HL-60/S4 treated with retinoic acid at 250 ng/mL for 4 days and 3 days (cell line): ENCODE results near the gene LAMP1.
"Not testable (repeated sequence)": the region's sequence is repeated elsewhere in the genome, so short reads cannot be mapped to it uniquely, and the experiment has no call there.

Experiments
- in situ Hi-C: fragments of 300-500 bp; cut with MboI; formaldehyde crosslinking; loops from 2 replicates; pipeline ENCODE4 v1.7.0; 2022; ENCODE audit warnings: low sequenced_read_pairs

Gene LAMP1

GRCh38 chr13:113296823-113297369 lies at the start of gene LAMP1:
Gene LAMP1 (plus strand): TSS chr13:113297239. CDS start chr13:113297435, 196 bp downstream.
- in situ Hi-C loops, result no loop called here

GRCh38 chr13:113252516-113253095 lies 44.4 kb upstream of the LAMP1 start:
- in situ Hi-C loops, result no loop called here

GRCh38 chr13:113257908-113258307 lies 39.1 kb upstream of the LAMP1 start:
- in situ Hi-C loops, result not testable (repeated sequence)

GRCh38 chr13:113258321-113259054 lies 38.6 kb upstream of the LAMP1 start:
- in situ Hi-C loops, result no loop called here

GRCh38 chr13:113260996-113261395 lies 36.0 kb upstream of the LAMP1 start:
- in situ Hi-C loops, result no loop called here

- in situ Hi-C loops, result not testable (repeated sequence)
Measured at GRCh38 chr13:113263016-113263415, 34.0 kb upstream of the LAMP1 start.

GRCh38 chr13:113267642-113268405 lies 29.2 kb upstream of the LAMP1 start:
- in situ Hi-C loops, result no loop called here

GRCh38 chr13:113272031-113272430 lies 25.0 kb upstream of the LAMP1 start:
- in situ Hi-C loops, result no loop called here

GRCh38 chr13:113272701-113273181 lies 24.3 kb upstream of the LAMP1 start:
- in situ Hi-C loops, result no loop called here

GRCh38 chr13:113273321-113273720 lies 23.7 kb upstream of the LAMP1 start:
- in situ Hi-C loops, result no loop called here

- in situ Hi-C loops, result no loop called here
Measured at GRCh38 chr13:113273851-113274590, 23.0 kb upstream of the LAMP1 start.

GRCh38 chr13:113274721-113275120 lies 22.3 kb upstream of the LAMP1 start:
- in situ Hi-C loops, result no loop called here

- in situ Hi-C loops, result no loop called here
Measured at GRCh38 chr13:113275387-113275786, 21.7 kb upstream of the LAMP1 start.

GRCh38 chr13:113280126-113280525 lies 16.9 kb upstream of the LAMP1 start:
- in situ Hi-C loops, result no loop called here

GRCh38 chr13:113283904-113284303 lies 13.1 kb upstream of the LAMP1 start:
- in situ Hi-C loops, result no loop called here

GRCh38 chr13:113288880-113289279 lies 8.2 kb upstream of the LAMP1 start:
- in situ Hi-C loops, result no loop called here

GRCh38 chr13:113291129-113291528 lies 5.9 kb upstream of the LAMP1 start:
- in situ Hi-C loops, result no loop called here

GRCh38 chr13:113292021-113292862 lies 4.8 kb upstream of the LAMP1 start:
- in situ Hi-C loops, result no loop called here

GRCh38 chr13:113293686-113294085 lies 3.4 kb upstream of the LAMP1 start:
- in situ Hi-C loops, result no loop called here

- in situ Hi-C loops, result no loop called here
Measured at GRCh38 chr13:113295776-113296175, 1.3 kb upstream of the LAMP1 start.
